HG03571 (cell line): ENCODE measurements around the gene IRF2BPL.
A peak's percentile ranks its signal among the peaks of the same experiment; 100 is the strongest.

Source experiments
- ATAC-seq: cut with Tn5 transposase; IDR thresholded peaks from one replicate; pipeline ENCODE4 v1.9.1; 2021; ENCODE audit not compliant: unreplicated experiment

IRF2BPL gene

GRCh38 chr14:77055306-77055705 is 26.8 kb upstream of the IRF2BPL start:
- no peak for ATAC-seq

- ATAC-seq, result no peak
Observed at GRCh38 chr14:77053046-77053841, 24.7 kb upstream of the IRF2BPL start.

- ATAC-seq, result no peak
Observed at GRCh38 chr14:77052281-77053044, 24.0 kb upstream of the IRF2BPL start.

- ATAC-seq, result no peak
Observed at GRCh38 chr14:77051116-77051515, 22.6 kb upstream of the IRF2BPL start.

- no peak for ATAC-seq
Observed at GRCh38 chr14:77046721-77047120, 18.2 kb upstream of the IRF2BPL start.

GRCh38 chr14:77045238-77046162 is 17.0 kb upstream of the IRF2BPL start:
- no peak for ATAC-seq

GRCh38 chr14:77044783-77045237 is 16.3 kb upstream of the IRF2BPL start:
- no peak for ATAC-seq

- ATAC-seq, result no peak
Observed at GRCh38 chr14:77043984-77044485, 15.5 kb upstream of the IRF2BPL start.

- ATAC-seq, result no peak
Observed at GRCh38 chr14:77043177-77043983, 14.9 kb upstream of the IRF2BPL start.

- ATAC-seq, result no peak
Observed at GRCh38 chr14:77041881-77042545, 13.5 kb upstream of the IRF2BPL start.

GRCh38 chr14:77040741-77041653 is 12.5 kb upstream of the IRF2BPL start:
- ATAC-seq, result peak; percentile 11

- ATAC-seq, result peak; percentile 68
Observed at GRCh38 chr14:77040059-77040740, 11.7 kb upstream of the IRF2BPL start.

GRCh38 chr14:77039285-77040058 is 11.0 kb upstream of the IRF2BPL start:
- ATAC-seq, result peak; percentile 1

- no peak for ATAC-seq
Observed at GRCh38 chr14:77037938-77038568, 9.5 kb upstream of the IRF2BPL start.

- ATAC-seq, result no peak
Observed at GRCh38 chr14:77037215-77037937, 8.9 kb upstream of the IRF2BPL start.
